C4-2B (cell line): Measurements from ENCODE around the gene ANKRD50.

ENCODE experiments used
- ZFX ChIP-seq: fragments of 450-650 bp; IDR thresholded peaks from 2 replicates; pipeline ENCODE4 v1.6.1; 2017
- TF ChIP-seq, protein P1 (sequence below): fragments of 450-650 bp; conservative IDR thresholded peaks from 2 replicates; pipeline ENCODE4 v1.5.1; 2017; ENCODE audit warnings: mild to moderate bottlenecking

DNA sequence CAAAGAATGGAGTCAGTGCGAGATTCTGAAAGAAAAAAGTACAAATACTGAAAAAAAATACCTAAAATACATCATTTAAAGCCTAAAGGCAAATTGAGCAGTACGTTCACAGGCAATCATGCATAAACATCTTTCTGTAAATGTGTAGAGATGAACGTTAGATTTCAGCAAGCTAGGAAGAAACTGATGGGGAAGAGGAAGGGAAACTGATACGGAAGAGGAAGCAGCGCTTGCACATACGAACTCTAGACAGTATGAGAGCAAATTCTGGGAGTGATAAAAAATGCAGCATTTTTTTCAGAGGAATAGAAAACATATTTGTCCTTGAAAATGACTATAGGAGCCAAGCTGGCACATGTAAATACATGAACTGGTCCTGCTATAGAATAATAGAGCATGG, 9.4 kb downstream of the ANKRD50 start:
- TF ChIP-seq, protein P1, sequence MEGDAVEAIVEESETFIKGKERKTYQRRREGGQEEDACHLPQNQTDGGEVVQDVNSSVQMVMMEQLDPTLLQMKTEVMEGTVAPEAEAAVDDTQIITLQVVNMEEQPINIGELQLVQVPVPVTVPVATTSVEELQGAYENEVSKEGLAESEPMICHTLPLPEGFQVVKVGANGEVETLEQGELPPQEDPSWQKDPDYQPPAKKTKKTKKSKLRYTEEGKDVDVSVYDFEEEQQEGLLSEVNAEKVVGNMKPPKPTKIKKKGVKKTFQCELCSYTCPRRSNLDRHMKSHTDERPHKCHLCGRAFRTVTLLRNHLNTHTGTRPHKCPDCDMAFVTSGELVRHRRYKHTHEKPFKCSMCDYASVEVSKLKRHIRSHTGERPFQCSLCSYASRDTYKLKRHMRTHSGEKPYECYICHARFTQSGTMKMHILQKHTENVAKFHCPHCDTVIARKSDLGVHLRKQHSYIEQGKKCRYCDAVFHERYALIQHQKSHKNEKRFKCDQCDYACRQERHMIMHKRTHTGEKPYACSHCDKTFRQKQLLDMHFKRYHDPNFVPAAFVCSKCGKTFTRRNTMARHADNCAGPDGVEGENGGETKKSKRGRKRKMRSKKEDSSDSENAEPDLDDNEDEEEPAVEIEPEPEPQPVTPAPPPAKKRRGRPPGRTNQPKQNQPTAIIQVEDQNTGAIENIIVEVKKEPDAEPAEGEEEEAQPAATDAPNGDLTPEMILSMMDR: no peak
- TF ChIP-seq ZFX: no peak
